ENCODE measurements around the gene SLC25A48.

Gene SLC25A48, protein sequence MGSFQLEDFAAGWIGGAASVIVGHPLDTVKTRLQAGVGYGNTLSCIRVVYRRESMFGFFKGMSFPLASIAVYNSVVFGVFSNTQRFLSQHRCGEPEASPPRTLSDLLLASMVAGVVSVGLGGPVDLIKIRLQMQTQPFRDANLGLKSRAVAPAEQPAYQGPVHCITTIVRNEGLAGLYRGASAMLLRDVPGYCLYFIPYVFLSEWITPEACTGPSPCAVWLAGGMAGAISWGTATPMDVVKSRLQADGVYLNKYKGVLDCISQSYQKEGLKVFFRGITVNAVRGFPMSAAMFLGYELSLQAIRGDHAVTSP

DNA sequence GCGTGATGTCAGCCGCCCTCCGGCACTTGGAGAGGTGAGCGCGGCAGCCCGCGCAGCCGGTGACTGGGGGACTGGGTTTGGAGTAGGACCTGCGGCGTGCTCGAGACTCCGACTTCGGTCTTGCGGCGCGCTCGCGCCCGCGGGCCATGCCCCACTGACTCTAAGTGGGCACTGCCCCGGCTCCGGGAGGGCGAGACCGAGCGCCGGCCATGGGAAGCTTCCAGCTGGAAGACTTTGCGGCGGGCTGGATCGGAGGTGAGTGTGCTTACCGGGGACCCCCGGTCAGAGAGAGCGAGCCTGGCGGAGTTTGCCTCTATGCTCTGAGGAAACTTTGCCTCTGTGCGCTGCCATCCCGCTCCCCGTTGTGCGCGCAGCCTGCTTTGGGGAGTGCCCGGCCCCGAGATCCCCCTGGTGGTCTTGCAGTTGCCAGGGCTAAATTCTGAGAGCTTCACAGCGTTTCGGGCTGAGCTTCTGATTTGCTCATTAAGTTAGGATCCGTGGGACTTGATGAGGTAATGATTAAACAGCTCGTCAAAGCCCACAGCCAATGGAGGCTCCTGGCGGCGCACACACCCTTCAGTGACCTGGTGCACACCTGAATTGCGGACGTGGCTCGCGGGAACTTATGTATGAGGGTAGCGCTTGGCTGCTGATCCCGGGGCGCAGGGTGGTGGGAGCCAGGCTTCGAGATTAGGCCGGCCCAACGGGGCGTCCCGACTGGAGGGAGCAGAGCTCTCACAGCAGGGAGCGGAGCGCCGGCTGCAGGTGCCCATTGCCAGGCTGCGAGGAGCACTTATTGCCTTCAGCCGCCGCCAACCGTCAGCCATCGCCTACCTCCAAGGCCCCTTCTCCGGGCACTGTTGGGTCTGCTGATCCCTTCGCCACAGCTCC, at the start of gene SLC25A48:
Gene SLC25A48, plus strand, starts transcription at position 25 of the 891 bp plus-strand sequence. Its CDS starts 185 bp downstream, at position 210.
- DNase-seq: peak in 1 of 2 experiments; percentile 33

DNA sequence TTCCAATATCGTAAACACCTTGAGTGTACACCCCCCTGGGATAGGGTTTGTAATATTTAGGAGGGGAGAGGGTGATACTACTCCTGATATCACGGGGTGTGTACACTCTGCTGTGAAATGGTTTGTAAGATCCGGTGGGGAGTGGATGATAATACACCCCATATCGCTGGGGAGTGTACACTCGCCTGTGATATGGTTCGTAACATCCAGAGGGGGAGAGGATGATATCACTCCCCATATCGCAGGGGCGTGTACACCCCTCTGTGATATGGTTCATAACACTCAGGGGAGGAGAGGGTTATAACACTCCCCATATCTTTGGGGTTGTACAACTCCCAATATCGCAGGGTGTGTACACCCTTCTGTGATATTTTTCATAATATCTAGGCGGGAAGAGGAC, 33.8 kb upstream of the SLC25A48 start:
- DNase-seq: no peak

DNA sequence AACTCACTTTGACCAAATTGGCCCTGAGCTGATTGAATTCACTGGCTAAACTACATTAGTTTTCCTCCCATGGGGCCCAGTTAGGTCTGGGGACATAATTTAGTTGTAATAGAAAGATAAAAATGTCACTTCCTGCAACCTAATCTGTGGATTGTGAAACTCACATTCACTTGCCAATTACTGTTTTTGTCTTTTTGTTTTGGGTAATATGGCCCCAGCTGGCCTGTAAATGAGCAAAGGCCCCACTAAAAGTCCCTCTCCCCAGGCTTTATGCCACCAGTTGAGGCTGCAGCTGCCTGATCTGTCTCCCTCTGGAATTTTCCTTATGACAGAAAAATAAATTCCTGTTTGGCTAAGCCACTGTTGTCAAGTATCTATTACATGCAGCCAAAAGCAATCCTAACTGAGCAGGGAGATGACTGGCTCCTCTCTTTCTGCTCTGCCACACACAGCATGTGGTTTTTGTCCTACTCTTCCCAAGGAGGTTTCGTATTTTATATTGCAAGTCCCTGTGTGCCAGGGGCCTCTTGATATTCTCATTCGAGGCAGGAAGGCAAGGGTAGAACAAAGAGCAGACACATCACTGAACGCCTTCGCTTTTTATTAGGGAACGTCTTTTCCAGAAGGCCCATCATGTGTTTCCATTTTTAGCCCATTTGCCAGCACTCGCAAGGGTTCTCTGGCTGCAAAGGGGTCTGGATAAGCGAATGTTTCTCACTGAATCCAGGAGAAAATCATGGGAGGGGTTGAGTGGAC, 24.1 kb upstream of the SLC25A48 start:
- DNase-seq: no peak

DNA sequence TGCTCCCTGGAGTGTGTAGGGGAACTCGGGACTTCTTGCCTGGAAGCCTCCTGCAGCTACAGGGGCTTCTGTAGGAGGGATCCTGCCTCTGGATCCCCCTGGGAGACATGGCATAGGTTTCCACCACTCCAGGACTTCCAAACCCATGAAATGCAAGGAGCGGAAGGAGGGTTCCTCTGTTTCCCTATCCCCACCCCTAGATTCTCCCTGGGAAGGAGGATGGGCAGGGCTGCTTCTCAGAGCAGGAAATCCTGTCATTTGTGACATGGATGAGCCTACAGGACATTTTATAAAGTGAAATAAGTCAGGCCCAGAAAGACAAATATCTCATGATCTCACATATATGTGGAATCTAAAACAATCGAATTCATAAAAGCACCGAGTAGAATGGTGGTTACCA, 23.5 kb upstream of the SLC25A48 start:
- no peak for DNase-seq

DNA sequence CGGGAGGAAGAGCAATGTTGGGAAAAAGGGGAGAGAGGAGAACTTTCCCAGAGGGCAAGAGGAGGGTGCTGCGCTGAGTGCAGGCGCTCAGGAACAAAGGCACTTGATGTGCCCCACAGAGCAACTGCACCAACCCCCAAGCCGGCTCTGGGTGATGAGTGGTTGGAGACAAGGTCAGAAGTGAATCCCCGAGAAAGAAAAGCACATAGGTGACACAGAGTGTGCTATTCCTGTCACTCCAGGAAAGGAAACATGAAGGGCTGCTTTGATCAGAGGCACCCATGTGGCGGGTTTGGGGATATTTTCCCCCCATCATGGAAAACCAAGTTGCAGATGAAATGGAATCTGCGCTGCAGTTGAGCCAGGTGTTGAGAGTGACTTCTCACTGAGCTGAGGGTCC, 20.7 kb upstream of the SLC25A48 start:
- no peak for DNase-seq

DNA sequence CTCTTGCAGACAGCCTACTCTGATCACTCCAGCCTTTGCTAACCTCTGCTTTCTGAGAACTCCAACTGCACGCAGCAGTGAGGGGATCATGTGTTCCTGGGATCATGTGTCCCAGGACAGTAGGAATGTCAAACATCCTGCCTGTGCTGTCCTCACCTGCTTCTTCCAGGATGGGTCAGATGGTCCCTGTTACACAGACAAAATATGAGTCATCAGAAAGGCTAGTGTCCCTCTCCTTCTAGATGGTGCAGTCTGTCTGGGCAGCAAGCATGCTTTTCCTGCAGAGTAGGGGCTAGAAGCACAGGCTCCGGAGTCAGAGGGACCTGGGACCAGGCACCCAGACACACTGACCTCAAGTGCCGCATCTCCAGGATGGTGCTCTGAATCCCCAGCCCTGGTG, 20.1 kb upstream of the SLC25A48 start:
- no peak for DNase-seq

DNA sequence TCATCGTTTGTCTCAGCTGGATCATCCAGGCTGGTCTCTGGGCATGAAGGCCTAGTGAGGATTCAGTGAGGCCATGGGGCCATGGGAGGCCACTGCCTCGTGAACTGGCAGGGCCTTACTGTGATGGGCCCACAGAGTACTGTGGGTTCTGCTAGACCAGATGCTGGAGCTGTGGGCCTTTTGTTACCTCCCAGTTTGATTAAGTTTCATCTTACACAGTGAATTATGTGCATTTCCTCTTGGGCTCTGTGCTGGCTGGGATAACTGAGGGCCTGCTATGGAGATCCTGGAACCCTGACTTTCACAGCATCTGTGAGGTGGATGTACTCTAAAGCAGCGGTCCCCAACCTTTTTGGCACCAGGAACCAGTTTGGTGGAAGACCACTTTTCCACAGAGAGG, 19.7 kb upstream of the SLC25A48 start:
- DNase-seq: no peak

DNA sequence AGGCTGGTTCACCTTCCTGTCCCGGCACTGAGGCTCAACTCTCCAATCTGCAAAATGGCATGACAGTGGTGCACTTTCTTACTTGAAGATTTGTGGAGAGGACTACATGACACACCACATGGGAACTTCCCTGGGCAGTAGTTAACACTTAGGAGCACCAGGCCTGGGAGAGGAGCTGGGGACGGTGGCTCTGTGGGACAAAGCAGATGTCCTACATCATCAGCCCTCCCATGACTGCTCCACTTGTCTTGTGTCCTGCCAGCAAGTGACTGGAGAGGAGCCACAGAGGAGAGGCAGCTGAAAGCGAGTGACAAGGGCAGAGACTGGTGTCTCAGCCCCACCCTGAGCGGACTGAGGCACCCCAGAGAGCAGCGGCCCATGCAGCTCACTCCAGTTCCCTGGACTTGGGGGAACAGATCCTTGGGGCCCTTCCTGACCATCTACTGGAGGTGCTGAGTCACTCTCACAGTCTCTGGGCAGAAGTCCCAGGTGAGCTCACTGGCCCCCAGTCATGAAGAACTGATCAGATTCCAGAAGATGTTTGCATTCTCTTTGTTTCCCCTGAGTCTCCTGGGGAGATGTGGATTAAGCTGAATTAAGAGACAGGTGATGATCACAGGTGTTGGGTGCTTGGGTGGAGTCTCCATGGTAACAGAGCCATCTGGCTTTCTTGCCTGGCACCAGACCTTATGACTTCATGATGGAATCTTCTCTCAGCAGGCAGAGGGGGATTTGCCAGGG, 13.2 kb upstream of the SLC25A48 start:
- no peak for DNase-seq

DNA sequence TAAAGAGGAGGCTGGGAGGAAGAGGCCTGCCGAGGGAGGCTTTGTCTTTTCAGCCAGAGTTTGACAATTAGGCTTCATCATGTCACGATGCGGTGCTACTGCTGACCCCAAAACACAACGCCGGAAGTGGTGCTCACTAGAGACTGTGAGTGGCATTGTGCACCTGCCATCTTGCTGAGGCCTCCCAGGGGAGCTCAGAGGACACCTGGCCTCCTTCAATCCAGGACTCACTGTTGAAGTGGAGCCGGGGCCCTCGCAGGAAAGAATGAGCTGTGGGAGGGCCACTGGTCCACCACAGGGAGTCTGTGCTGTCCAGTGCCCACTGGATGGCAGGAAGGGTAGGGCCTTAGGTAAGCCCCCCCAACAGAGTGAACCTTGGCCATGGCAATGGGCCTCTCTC, 12.7 kb upstream of the SLC25A48 start:
- no peak for DNase-seq

DNA sequence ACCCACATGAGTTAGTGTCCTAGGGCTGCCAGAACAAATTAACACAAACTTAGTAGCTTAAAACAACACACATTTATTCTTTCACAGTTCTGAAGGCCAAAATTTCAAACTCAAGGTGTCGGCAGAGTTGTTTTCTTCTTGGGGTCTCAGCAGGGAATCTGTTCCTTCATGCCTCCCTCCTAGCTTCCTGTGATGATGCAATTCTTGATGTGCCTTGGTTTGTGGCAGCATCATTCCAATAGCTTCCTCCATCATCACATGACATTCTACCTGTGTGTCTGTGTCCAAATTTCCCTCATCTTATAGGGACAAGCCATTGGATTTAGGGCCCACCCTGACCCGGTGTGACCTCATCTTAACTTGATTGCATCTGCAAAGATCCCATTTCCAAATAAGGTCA, 12.2 kb upstream of the SLC25A48 start:
- DNase-seq: no peak

DNA sequence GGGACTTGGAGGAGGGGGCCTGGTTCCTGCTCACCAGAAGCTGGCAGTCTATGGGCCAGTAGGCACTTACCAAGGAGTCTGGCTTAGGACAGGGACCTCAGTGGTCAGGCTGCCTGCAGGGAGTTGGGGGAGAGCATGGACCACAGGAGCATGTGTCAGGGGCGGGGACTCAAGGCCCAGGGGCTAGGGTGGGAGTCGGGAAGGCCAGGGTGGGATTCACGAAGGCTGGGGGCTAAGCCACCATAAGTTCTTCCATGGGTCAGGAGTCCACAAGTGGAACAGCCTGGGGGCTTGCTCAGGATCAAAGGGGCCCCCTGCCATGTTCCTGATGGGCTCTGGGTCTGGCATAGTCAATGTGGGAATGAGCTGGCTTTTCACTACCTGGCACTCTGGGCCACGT, 11.5 kb upstream of the SLC25A48 start:
- DNase-seq: no peak

DNA sequence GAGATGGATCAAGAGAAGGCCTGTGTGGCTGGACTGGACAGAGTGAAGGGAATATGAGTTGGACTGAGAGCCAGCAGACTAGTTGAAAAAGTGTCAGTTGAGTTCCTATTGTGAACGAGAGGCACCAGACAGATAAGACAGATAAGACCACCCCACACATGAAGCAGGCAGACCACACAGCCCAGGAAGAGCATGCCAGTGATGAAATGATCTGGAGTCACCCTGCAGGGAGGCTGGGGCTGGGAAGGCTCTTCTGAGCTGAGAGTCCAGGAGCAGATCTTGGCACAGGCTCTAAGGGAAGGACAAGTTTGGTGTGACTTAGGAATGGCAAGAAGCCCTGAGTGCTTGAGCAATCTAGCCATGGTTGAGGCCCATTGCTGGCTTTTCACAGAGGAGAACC, 10.6 kb upstream of the SLC25A48 start:
- no peak for DNase-seq

DNA sequence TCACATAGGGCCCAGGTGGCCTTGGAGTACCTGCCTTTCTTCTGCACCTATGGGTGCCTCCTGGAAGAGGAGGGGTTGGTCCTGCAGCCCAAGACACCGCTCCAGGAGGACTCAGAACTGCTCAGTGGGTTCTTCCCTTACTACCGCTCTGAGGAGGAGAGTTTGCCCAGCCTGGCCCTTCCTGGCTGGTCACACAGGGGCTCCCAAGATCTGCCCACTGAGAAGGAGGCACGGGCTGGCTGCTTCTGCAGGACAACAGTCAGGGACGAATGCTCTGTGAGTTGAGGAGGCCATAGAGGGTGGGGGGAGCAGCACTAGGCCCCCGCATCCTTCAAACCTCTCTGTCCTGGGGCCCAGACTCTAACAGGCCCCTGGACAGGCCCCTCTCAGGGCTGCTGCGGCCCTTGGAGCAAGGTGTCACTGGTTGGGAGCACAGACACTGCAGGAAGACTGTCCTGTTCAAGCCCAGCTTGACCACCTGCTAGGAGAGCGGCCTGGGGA, 9.9 kb upstream of the SLC25A48 start:
- DNase-seq: no peak

DNA sequence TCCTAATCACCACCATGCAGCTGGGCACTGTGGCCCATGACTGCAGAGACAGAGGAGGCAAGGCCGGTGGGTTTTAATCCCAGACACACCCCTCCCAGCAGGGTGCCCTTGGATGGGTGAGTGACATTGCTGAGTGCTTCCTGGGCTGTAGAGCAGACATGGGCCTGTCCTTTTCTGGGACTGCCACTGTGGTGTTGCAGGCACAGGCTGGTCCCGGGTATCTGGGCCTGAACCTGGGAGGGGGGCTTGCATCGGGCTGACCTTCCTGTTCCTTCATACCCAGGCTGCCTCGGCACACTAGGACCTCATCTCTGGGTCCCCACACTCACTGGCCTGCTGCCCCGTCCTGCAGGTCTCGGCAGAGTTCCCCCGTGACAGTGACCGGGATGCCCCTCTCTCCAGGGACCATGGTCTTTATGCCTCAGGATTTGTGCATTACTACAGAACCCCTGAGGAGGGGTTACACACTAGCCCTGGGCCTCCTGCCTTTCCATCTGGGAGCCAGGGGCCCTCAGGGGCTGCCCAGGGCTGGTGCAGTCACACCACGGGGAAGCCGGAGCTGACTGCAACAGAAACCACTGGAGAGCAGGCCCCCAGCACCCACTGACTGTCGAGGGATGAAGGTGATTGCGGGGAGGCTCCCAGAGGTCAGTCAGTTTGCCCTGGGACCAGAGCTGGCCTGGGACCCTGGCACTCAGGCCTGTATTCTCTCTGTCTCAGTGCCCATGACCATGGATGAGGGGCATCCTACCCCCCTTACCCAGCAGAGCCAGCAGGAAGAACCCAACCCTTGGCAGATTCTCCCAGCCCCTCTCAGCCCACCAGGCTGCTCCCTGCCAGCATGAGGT, 8.9 kb upstream of the SLC25A48 start:
- no peak for DNase-seq

DNA sequence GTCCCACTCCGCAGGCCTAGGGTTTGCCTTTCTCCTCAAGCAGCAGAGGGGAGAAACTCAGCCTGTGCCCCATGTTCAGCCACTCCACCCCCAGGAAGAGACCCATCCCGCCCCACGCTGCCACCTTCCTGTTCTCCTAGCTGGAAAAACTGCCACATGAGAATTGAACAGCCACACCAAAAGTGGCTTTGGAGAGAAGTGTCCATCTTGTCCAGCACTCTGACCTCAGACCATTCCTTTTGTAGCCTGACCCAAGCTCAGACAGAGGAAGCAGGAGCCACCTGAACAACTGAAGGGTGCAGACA, 8.3 kb upstream of the SLC25A48 start:
- DNase-seq: no peak

DNA sequence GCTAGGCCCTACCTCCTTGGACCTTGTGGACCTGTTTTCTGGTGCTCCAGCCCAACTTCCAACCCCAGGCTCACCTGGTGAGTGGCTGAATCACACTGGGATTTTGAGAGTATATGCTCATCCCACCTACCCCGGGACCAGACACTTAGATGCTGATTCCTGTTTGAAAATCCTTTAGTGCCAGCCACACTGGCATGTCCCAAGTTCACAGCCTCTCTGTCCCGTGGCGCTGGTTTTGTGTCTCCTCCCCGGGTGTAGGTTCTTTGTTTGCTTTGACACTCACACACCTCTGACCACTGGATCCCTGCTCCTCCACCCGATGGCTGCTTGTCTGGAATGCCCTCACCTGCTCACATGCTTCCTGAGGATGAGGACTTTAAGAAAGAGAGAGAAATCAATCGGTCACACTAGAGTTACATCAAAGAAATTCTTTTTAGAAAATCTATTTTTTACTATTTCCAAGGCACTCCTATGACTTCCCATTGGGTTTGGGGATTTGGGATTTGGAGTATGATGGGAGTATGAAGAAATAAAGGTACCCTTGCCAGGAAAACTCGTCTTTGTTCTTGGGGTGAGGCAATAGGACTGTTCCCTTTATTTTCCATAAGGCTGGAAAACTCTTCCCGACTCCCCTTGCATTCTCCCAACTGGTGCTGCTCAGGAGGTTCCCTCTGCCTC, 7.3 kb upstream of the SLC25A48 start:
- no peak for DNase-seq

DNA sequence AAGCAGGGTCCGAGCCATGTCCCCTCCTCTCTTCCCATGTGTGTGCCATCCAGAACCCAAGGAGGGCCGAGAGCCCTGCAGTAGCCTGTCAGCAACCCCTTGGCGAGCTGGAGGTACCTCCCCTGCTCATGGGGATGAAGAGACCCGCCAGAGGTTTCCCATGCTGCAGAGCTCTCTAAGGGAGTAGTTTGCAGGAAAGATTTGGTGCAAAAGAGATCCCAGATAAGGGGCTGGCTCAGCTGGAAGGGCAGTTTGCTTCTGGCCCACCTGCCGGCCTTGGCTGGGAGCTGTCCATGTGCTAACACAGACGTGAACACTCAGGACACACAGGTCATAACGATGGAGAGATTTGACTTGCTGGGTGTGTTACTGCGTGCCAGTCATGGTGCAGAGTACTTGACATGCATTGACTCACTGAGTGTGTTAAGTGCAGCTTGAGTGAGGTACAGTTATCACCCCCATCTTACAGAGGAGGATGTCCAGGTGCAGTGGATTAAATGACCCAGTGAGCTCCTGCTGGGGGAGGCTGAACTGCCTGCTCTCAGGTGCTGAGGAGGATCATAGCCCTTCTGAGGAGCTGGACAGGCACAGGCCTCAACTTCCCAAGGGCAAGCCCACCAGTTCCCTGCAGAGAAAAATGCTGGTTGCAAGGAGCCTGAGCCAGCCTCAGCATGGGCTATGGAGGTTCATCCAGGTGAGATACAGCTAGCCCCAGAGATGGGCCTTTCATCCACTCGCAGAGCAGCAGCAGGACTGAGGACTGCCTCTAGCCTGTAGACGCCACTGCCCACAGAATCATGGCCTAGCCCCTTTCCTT, 6.3 kb upstream of the SLC25A48 start:
- DNase-seq: no peak

DNA sequence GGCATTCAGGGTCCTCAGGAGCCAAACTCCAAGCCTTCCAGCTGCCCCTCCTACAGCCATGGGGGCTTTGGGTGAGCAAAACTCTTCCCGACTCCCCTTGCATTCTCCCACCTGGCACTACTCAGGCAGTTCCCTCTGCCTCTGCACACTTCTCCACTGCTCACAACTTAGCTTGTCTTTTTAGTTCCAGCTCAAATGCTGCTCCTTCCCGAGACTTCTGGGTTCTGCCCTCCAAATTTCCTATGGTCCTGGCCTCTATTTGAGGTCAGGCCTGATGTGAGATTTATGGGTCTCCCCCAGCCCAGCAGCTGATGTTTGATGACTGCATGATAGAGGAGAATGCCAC, 5.7 kb upstream of the SLC25A48 start:
- no peak for DNase-seq

DNA sequence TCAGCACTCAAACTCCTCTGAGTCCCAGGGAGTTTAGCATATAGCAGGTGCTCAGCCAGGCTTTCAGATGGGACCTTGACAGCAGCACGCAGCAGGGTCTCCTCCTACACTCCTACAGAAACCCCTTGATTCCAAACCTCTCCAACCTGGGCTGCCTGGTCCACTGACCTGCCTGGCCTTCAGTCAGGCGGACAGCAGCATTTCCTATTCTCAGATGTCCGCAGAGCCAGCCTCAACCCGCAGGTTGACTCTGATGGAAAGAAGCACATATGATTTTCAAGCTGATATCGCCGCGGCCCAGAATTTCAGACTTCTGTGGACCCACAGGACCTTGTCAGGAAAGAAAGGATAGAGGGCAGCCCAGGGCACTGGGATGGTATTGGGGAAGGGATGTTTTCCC, 5.3 kb upstream of the SLC25A48 start:
- DNase-seq: no peak

DNA sequence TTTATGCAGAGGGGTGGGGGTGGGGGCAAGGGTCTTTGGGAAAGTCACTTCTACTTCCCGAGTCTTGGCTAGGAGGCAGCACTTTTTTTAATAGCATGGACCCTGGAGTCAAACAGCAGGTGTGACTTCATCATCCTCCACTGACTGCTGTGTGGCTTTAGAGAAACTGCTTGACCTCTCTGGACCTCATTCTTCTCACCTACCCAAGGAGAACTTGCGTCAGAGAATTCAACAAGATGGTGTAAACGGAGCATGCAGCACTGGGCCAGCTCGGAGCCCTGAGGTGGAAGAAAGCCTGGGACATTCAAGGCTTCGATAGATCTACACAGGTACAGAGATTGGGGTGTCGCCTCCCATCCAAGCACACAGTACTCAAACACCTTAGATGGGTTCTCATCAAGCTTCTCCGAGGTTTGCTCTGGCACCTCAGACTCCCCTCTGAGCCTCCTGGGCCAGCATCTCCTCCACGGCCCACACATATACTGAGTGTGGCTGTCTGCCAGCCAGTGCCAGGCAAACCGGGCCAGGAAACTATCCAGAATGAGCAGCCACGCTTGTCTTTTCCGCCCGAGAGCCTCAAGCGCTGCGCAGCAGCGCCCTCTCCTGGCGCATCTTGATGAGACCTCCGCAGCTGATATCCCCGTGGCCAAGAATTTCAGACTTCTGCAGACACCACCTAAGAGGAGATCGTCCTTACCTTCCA, 4.6 kb upstream of the SLC25A48 start:
- DNase-seq: peak; percentile 32 to 67
